ENCODE results near the gene COBL.

COBL gene

DNA sequence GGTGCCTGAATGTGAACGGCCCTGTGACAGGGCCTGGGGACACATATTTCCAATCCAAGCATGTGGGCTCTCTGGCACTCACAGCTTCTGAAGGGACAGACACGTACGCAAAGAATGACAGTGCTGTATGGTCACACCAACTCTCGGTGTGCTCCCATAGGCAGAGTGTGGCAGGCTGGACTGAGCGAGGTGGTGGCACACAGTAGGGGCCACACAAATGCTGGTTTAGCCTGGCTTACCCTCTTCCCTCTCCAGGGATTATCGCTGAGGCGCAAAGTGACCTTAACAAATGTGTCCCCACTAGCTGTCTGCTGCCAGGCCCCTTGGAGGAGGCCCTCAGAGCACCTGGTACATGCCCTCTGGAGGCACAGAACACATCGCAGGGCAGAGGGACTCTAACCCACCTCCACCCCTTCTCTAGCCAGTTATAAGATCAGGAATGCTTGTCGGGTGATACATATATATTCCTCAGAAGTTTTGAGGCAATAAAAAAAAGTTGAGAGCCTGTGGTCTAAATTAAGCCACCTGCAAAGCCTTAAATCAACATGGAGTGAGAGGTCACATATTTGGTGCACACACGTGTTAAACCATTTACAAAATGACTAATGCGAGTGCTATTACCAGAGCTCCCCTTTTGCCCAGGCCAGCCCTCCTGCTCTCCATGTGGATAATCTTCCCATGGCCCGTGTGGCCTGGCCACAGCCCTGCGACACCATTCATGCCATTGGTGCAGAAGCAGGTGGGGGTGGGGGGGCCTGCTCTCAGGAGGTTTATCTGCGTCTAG lies 271.1 kb downstream of the COBL start:
- peak; percentile 34 for DNase-seq (ENCODE audit: low read depth)

DNA sequence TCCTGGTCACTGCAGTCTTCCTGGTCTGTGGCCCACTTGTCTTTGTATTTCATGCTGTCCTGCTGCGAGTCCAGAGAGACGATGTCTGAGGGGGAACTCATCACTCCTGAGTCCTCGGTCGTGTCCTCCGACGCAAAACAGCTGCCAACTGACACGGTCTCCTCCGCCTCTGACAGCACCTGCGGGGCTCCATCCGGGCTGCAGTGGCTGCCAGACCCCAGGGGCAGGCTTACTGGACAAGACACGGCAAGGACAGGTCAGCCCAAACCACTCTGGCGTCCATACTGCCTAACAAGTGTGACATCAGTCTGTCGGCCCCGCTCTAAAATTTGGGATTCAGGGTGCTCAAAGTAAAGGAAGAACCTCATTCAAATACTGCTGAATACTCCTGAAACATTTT lies 273.1 kb downstream of the COBL start:
- DNase-seq (ENCODE audit: low read depth) = no peak

DNA sequence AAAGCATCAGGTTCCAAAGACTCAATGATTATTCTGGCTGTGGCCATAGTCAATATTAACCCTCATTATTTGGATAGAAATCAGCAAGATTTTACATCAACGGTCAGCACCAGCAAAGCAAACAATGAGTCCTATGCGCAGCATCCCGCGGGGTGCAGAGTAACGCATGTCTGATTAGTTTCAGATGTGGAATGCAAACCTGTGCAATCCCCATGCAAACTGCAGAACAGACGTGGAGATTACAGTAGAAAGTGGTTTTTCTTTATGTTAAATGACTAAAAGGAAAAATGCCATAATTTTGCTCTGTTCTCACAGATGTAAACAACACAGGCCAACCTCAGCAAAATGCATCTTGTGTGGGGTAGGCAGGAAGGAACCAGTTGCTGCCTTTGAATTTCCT lies 275.8 kb downstream of the COBL start:
- DNase-seq (ENCODE audit: low read depth) = no peak

DNA sequence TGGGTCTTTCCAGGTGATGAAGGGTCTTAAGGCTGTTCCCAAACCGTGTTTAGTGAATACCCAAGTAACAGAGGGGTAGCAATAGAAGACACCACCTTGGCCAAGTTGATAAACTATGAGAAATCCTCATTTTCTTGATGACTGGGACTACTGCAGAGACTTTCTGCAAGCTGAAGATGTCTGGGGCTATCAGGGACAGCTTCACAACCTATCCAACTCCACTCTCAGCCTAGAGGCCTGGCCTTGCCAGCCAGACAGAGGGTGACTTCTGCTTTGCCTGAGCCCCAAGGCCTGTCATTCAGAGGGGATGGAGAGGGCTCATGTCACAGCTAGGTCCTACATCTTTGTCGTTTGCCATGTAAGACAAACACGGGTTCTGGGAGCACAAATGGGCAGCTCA lies 278.0 kb downstream of the COBL start:
- no peak for DNase-seq (ENCODE audit: low read depth)

DNA sequence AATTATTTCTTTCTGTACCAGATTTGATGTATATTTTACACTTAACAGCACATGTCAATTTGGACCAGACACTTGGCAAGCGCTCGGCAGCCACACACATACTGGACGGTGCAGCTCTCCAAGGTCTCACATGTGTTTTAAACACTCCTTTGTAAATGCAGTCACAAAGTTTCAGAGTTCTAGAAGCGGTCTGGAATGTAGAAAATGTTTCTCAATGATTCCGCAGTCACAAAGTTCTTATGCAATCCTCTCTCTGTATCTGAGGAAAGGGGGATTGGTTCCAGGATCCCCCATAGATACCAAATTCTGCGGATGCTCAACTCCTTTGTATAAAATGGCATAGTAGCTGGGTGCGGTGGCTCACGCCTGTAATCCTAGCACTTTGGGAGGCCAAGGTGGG lies 280.9 kb downstream of the COBL start:
- DNase-seq (ENCODE audit: low read depth) = no peak

DNA sequence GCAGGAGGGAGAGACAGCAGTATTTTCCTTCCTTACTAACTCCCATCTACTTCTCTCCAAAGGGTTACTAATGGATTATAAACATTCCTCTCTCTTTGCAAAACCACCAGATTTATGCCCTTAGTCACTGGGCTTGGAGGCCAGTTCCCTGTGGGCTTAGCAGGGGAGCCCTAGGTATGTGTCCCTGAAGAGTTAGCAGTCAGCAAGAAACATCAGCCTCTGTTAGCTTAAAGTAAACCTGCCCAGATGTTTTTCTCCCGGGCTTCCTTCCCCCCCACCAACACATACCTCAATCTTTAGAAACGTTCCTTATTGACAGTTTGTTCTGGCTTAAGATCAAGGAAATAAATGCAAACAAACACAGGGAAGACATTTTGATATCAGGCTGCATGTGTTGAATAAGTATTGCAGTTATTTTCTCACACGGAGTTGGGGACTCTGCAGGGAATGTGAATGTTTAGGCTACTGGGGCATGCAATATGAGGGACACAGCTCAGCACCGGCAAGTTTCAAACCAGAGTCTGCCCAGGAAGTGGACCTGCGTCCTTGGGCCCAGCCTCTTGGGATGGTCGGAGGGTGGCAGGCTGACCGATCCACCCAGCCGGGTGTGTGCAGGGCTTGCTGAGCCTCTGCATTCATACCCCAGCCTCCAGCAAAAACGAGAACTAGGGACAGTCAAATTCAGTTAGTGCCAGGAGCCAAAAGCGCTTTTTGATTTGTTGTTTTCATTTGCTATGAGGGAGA lies 281.9 kb downstream of the COBL start:
- DNase-seq (ENCODE audit: low read depth) = peak; percentile 73

DNA sequence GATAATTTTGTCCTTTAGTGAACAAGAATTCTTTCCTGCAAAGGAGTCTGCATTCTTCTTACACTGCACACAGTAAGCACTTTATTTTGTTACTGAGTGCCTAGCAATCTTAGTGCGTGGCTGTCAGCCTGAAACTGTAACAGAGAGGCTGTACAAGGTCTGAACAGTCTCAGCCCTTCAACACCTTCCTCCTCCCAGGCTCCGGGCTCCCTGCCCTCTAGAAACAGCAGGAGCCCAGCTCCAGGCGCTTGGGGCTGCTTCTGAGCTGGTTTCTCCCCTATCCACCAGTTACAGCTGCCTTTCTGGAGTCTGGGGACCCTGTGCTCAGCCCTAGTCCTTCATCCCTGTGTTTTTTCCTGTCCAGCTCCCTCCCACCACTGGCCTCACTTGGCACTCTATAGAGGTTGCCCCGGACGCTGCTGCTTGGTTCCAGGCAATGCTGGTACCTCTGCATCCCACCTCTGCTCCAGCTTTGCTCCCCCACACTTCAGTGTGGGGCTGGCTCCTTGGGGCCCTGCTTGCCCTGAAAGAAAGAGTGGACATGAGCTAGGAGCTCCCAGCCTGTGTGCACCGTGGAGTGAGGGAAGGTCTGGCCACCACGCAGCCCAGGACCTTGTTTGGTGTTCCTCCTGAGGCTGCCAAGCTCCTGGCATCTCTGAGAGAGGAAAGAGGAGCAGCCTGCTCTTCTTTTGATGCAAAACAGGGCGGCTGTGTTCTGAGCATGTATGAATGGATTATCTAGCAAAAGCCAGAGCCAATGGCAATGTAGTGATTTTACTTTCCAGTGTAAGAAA lies 282.7 kb downstream of the COBL start:
- no peak for DNase-seq (ENCODE audit: low read depth)

DNA sequence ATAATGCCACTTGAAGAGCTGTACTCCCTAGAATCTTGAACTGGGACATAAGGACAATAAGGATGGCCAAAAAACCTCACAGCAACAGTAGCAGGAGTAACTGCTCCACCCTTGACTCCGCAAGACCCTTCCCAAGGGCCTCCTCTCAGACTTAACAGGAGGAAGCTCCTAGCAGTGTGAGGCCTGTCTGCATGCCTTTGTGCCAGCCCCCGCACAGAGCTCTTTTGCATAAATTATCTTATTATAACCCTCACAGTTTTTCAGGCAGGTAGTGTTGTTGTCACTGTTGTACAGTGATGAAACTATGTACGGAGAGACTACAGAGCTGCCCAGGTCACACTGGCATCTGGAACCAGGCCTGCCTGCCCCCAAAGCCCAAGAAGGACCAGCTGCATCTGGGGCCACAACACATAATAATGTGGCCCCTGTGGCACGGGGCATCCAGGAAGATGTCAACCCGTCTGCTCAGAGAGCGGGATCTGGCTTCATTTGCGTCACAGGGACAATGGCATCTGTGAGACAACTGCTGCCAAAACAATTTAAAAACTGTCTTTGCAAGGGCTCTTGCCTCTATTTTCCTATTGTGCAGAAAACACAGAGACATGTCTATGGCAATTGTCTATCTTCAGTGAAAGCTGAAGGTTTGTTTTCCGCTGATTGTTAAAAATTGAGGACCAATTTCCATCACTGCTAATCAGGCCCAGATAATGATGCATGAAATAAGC lies 284.7 kb downstream of the COBL start:
- DNase-seq (ENCODE audit: low read depth) = no peak

DNA sequence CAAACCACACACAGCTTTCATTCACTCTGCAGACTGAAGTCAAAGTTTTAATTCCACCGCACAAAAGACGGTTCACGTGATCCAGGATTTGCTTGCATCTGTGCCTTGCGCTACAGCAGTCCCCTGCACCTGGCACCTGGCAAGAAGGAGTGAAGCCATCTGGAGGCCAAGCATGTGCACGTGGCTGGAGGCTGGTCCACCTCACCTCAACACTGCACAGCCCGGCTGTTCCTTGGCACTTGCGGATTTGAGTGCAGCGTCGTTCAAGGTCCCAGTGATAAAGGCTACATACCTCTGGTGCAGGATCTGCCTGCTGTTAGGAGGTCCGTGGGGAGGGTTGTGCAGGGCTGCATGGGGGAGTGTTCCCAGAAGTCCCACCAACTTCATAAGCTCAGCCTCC lies 285.4 kb downstream of the COBL start:
- no peak for DNase-seq (ENCODE audit: low read depth)

DNA sequence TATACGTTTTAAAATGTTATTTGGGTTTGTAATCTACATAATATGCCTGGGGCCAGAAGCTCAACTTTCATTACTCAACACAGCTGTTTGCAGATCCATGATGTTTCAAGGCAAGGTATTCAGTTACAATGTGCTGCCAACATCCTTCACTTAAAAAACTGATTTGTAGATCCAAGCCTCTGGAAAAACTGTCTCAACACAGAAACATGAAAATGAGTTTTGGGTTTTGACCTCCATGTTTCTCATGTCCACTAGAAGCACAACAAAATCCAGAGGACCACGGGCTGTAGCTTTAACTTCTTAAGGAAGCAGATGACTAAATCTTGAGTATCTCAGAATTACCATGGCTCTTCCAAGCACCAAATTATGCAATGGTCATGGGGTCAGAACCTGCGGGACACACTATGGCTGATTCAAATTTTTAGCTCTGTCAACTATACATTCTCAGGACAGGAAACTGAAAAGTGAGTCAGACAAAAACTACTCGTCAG lies 286.9 kb downstream of the COBL start:
- peak; percentile 86 for DNase-seq (ENCODE audit: low read depth)

DNA sequence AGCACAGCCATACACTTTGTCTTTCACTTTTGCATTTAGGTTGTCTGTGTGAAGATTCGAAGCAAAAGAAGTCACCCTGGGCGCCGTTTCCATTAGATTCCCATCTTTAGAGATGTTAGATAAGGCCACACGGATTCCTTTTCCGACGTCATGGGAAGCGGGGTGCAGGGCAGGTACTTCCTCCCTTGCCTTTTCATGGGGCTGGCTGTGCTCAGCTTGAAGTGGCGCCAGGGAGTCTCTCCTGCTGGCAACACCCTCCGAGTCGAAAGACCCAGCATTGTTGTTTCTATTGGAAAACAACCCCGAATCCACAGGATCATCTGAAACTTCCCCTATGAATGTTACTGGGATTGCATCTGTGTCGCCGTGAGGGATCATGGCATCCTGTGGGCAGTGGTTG lies 287.5 kb downstream of the COBL start:
- DNase-seq (ENCODE audit: low read depth) = no peak

DNA sequence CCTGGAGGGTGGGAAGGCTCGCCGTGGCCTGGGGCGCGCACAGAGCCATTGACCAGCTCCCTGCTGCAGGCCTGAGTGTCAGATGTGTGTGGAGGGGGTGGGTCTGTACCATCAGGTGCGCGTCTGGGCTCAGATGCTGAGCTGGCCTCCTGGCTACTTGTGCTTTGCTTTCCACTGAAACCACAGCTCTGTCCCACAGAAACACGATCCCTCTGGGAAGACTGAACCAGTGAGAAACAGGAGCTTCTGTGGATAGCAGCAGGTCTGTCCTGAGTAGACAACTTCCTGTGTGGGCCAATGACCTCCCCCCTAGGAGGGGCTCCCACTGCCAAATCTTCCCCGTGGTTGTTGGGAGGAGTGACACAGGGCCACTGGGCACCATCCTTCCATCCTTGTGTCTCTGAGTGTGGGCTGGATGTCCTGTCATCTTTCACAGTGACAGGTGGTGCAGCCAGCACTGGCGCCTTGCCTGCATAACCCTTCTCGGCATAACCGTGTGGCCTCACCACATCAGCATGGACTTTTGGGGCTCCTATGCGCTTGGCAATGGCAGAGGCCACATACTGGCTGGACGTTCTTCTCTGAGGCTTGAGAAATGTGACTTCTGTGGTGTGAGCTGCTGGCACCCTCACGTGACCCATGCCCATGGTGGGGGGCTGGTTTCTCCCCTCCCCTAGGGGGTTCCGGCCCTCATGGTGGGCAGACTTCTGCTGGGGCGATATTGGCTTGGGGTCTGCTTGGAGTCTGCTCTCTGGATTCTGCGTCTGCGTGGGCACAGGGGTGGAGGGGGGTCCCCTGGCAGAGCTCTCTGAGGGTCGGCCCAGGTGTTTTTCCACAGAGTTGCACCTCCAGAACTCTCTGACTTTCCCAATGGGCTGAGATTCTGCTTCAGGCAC lies 288.4 kb downstream of the COBL start:
- no peak for DNase-seq (ENCODE audit: low read depth)

DNA sequence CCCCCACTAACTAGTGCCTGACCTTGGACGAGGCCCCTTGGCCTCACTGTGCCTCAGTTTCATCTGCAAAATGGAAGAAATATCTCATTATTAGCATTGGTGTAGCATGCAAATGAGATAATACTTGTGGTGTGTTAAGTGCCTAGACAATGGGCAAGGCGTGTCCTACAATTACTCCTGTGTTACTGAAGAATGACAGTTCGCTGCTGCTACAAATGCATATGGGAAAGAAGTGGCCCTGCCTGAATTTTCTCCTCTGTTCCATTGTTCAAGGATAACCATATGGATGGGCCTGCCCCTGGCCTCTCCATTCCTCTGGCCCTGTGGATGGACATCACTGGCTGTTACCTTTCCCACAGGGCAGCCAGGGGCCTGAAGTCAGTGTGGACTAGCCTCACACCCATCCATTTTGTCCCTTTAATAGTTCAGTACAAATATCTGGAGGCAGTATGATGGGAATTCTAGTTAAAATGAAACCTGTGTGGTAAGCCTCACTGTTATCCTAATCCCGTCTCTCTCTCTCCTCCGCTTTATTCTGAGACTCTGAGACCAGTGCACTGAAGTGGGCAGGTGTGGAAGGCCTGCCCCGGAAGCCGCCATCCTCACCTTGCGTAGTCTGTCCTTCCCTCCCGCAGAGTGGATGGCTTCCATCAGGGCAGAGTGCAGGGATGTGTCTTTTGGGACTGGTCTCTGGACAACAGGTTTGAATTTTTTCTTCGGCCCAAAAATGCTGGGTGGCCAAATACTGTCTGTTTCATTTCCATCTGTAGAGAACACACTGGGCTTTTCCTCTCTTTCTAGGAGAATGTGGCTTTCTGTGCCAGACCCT lies 289.3 kb downstream of the COBL start:
- DNase-seq (ENCODE audit: low read depth) = no peak

DNA sequence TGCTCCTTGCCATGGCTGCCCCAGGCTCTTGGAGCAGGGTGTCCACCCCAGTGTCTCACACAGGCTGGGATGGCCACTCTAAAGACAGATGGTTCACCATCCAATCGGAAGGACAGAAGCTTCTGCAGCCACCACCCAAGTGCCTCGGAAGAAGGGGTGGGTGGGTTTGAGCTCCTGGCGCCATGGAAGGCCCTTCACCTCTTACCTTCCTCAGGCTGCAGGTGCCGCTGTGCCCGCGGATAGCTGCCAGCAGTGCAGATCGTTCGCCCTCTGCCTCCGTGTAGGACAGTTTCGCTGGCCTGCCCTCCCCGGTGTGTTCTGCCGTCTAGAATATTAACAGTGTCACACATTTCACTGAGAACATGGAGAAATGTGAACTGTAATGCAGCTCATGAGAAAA lies 290.3 kb downstream of the COBL start:
- DNase-seq (ENCODE audit: low read depth) = no peak

DNA sequence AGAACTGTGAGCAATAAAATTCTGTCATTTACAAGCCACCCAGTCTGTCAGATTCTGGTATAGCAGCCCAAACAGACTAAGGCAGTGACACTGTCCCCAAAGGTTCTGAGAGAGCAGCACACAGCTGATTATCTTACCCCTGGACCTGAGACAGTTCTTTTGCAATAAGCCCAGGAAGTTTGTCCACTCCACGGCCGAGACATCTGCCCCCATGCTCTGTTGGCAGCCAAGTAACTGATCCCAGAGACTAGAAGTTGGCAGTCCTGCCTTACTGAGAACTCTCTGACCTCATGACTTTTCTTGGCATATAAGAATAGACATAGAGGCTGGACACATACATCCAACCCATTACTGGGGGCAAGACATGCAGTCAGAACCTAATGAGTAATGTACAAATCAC lies 290.9 kb downstream of the COBL start:
- no peak for DNase-seq (ENCODE audit: low read depth)

DNA sequence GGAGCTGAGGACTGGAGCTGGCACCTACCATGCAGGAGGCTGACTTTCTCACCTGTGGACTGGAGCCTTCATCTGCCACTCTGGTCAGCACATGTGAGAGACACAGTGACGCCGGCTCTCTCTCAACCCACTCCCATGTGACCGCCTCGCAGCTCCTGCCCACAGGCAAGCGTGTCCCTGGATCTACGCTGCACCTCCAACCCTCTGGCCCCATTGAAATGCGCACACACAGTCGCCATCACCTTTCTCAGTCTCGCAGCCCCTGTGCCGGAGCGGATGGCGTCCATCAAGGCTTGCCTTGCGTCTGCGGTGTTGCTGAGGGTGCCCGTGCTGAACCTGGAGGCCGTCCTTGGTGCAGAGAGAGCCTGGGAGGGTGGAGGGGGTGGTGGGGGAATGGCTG lies 291.7 kb downstream of the COBL start:
- DNase-seq (ENCODE audit: low read depth) = no peak

DNA sequence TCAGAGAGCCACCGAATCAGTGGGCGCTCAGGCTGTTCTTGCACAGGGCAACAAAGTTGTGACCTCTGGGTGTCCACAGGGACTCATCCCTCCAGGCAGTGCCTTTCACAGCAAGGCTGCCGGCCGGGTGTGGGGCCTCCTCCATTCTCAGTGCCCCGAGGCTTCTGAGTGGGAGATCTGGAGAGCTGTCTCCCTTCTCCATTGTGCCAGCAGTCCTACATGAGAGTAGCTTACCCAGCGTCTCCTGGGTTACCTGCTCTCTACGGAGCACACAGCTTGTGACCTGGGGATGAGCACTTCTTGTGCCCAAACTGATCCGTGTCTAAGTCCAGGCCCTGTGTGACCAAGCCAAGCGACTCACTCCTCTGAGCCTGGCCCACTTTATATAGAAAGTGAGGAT lies 293.1 kb downstream of the COBL start:
- no peak for DNase-seq (ENCODE audit: low read depth)

DNA sequence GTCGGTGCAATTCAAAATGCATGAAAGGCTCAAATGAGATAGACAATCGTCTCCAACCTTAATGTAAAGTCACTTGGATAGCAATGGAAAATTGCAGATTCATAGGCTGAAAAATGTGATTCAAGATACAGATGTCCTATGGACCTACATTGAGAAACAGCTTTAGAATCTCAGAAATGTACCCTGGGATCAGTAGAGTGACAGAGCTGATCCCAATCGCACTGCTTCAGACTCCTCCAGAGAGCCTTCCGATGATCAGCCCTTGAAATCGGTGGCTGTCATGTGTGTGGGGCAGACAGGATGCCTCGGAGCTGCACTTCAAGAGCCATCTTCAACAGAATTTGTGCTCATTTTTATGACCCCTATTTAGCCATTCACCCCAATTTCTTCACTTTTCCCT lies 293.8 kb downstream of the COBL start:
- no peak for DNase-seq (ENCODE audit: low read depth)

DNA sequence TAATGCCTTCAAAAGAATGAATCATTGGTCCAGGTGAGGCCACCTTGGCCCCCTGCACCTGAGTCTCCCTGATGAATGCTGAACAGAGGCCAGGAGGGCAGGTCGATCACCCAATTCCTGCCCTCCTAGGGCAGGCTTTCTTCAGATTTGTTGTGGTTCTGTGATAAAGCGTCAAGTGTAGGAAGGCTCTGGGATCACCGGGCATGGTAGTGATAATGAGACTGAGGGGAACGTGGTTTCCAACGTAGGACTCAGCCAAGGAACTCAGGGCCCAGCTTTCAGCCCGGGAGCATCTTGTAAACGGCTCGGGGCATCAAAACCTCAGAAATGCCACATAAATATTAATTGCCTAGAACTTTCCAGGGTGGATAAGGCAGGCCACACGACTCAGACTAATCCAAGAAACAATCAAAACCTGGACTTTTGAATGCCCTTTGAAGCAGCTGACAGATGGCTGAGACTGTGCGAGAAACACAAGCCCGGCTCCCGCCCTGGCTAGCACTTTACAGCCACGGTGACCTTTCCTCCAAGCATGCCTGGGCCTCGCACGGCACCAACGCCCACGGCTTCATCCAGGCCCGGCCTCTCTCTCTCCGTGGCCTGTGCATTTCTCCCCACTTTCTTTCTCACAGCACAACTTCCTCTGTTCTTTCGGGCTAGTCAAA lies 294.6 kb downstream of the COBL start:
- no peak for DNase-seq (ENCODE audit: low read depth)

DNA sequence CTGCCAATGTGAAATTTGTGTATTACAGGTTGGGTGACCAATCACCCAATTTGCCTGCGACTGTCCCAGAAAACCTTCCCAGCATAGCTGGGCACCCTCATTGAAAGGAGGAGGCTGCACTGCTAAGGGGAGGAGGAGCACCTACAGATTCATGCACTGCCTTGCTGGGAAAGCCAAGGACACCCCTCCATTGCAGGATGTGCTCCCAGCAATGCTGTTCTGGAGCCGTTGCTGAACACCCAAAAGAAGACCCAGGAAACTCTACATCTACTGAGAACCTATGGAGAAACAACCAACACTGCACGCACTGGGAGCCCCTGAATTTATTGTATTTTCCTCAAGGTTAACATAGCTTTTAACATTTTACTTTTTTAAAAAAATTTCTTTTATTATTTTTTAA lies 295.7 kb downstream of the COBL start:
- DNase-seq (ENCODE audit: low read depth) = no peak

Measured in stromal cell of bone marrow (primary cell).